MCF 10A (cell line): Measurements from ENCODE around the gene GUCA1A. TPM values are rescaled to one million over a fixed set of nuclear protein-coding genes. Genes with fewer than 3 reads are reported as not detected.

ENCODE experiments used
- BruUV-seq: library from RNA; stranded (reverse); fragments of 400-500 nt; replicated peaks from 2 replicates; lab custom pipeline; 2021; lab: Mats Ljungman, UMichigan
- CTCF ChIA-PET: fragments of 300-600 bp; sonication (Branson Sonifier 250); formaldehyde crosslinking; extraction: SDS; loops from one replicate; lab custom pipeline; 2021; ENCODE audit warnings: antibody characterized with exemption, inconsistent platforms; lab: Yijun Ruan, JAX
- POLR2A ChIA-PET: fragments of 300-600, 350-650 bp; sonication (Branson Sonifier 250); formaldehyde crosslinking; extraction: SDS; loops from one replicate; lab custom pipeline; 2020; ENCODE audit warnings: antibody characterized with exemption, inconsistent platforms; lab: Yijun Ruan, JAX
- DNase-seq: peaks from one replicate; pipeline ENCODE4 v3.0.0-alpha.2; 2018; ENCODE audit not compliant: unreplicated experiment
- H3K27ac Mint-ChIP-seq: one replicate; pipeline ENCODE4 v1.8.0; 2022; ENCODE audit warnings: mild to moderate bottlenecking, low read depth, mixed read lengths; ENCODE audit not compliant: unreplicated experiment
- H3K27me3 Mint-ChIP-seq: one replicate; pipeline ENCODE4 v1.8.0; 2022; ENCODE audit warnings: mixed read lengths; ENCODE audit not compliant: insufficient read depth, unreplicated experiment
- H3K36me3 Mint-ChIP-seq: one replicate; pipeline ENCODE4 v1.8.0; 2022; ENCODE audit warnings: mild to moderate bottlenecking, moderate library complexity, mixed read lengths; ENCODE audit not compliant: insufficient read depth, unreplicated experiment
- H3K4me1 Mint-ChIP-seq: one replicate; pipeline ENCODE4 v1.8.0; 2022; ENCODE audit warnings: mixed read lengths; ENCODE audit not compliant: insufficient read depth, unreplicated experiment
- H3K4me3 Mint-ChIP-seq: one replicate; pipeline ENCODE4 v1.8.0; 2022; ENCODE audit warnings: mild to moderate bottlenecking, moderate library complexity, mixed read lengths; ENCODE audit not compliant: unreplicated experiment
- H3K9me3 Mint-ChIP-seq: one replicate; pipeline ENCODE4 v1.8.0; 2022; ENCODE audit warnings: mixed read lengths; ENCODE audit not compliant: unreplicated experiment
- CTCF ChIP-seq: fragments of 200-600 bp; IDR thresholded peaks from one replicate; pipeline ENCODE4 v1.8.0; 2022; ENCODE audit warnings: antibody characterized with exemption, mild to moderate bottlenecking; ENCODE audit not compliant: unreplicated experiment
- intact Hi-C: fragments of 100-400 bp; cut with micrococcal nuclease; formaldehyde crosslinking; loops from 2 replicates; pipeline ENCODE4 v1.14.1; 2022
- total RNA-seq: library from RNA; stranded (reverse); gene quantifications from 2 replicates; pipeline ENCODE4 v1.2.3, GENCODE V29; 2022

GUCA1A gene
- total RNA-seq, 1 experiment from 2014 or later, result not detected

DNA sequence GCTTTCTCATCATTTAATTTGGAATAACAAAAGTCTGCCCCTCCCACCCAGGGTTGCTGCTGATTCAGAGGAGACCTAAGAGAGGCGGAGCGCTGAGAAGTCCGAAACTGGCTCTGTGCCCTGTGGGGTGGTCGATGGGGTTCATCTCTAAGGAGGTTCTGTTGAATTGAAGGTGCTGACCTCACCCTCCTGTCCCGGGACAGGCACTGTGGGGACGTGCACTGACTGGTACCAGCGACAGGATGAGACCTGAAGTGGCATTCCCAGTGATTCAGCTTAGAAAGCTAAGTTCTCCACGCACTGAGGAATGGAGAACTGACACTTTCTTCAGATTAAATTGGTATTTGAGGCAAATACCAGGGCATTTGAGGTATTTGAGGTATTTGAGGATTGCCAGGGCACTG, 20.3 kb downstream of the GUCA1A start:
- peaks cover 9% of the 10 kb centered on the region for H3K36me3 Mint-ChIP-seq
- DNase-seq, result peak; percentile 28
- H3K4me3 Mint-ChIP-seq, result no peak overlapping the region
- no peaks in the 10 kb centered on the region for H3K9me3 Mint-ChIP-seq
- ChIA-PET CTCF (interaction anchor here (0.6 to 4.6 kb wide), 7 partner anchors 9 to 354 kb away, joined by 3 to 19 read pairs (median 4); partner anchors contain the start of gene C6orf132), POLR2A (interaction anchor here (1.2 to 1.9 kb wide), 4 partner anchors 10 to 143 kb away, joined by 3 to 10 read pairs (median 4); partner anchors contain the start of gene TAF8)
- no peaks in the 10 kb centered on the region for H3K27me3 Mint-ChIP-seq
- intact Hi-C loops, result no loop called here
- no peak overlapping the region for H3K27ac Mint-ChIP-seq
- H3K4me1 Mint-ChIP-seq, result peaks cover 6% of the 10 kb centered on the region
- no peak for TF ChIP-seq CTCF
- BruUV-seq, result no TSS peak

GRCh38 chr6:42194056-42194455, 20.9 kb downstream of the GUCA1A start:
- Mint-ChIP-seq H3K4me3 (no peak overlapping the region), H3K27me3 (no peaks in the 10 kb centered on the region), H3K9me3 (no peaks in the 10 kb centered on the region), H3K36me3 (peaks cover 9% of the 10 kb centered on the region), H3K27ac (no peak overlapping the region), H3K4me1 (peaks cover 6% of the 10 kb centered on the region)
- intact Hi-C loops, result no loop called here
- ChIA-PET CTCF (interaction anchor here (0.7 to 4.6 kb wide), 5 partner anchors 9 to 202 kb away, joined by 3 to 19 read pairs (median 6); partner anchors contain the start of gene C6orf132), POLR2A (interaction anchor here (1.2 to 1.9 kb wide), 3 partner anchors 10 to 33 kb away, joined by 4 to 10 read pairs (median 5); no protein-coding TSS in a partner anchor)
- BruUV-seq, result no TSS peak
- no peak for TF ChIP-seq CTCF
- no peak for DNase-seq

GRCh38 chr6:42195415-42195814, 22.3 kb downstream of the GUCA1A start:
- BruUV-seq, result no TSS peak
- no peak for TF ChIP-seq CTCF
- intact Hi-C loops, result no loop called here
- H3K27me3 Mint-ChIP-seq, result no peaks in the 10 kb centered on the region
- POLR2A ChIA-PET, result interaction anchor here (0.8 kb wide), 1 partner anchor 21 kb away, joined by 3 read pairs; no protein-coding TSS in a partner anchor
- H3K36me3 Mint-ChIP-seq, result peaks cover 9% of the 10 kb centered on the region
- no peak overlapping the region for H3K27ac Mint-ChIP-seq
- H3K9me3 Mint-ChIP-seq, result peaks cover 6% of the 10 kb centered on the region
- CTCF ChIA-PET, result interaction anchor here (0.9 to 1.4 kb wide), 2 partner anchors 19 to 121 kb away, joined by 3 to 5 read pairs; no protein-coding TSS in a partner anchor
- peaks cover 14% of the 10 kb centered on the region for H3K4me1 Mint-ChIP-seq
- H3K4me3 Mint-ChIP-seq, result no peak overlapping the region
- DNase-seq, result no peak

- H3K4me1 Mint-ChIP-seq, result peaks cover 27% of the 10 kb centered on the region
- no peak overlapping the region for H3K4me3 Mint-ChIP-seq
- H3K27me3 Mint-ChIP-seq, result no peaks in the 10 kb centered on the region
- POLR2A ChIA-PET, result no interaction called here
- H3K27ac Mint-ChIP-seq, result no peak overlapping the region
- BruUV-seq, result no TSS peak
- CTCF ChIA-PET, result interaction anchor here (0.6 kb wide), 1 partner anchor 574 kb away, joined by 4 read pairs; no protein-coding TSS in a partner anchor
- no peak for TF ChIP-seq CTCF
- peaks cover 6% of the 10 kb centered on the region for H3K9me3 Mint-ChIP-seq
- peaks cover 9% of the 10 kb centered on the region for H3K36me3 Mint-ChIP-seq
- intact Hi-C loops, result no loop called here
- peak; percentile 54 for DNase-seq
These were observed 24.6 kb downstream of the GUCA1A start for GRCh38 chr6:42197555-42198362.
